GM19043 (cell line): ENCODE measurements around the gene RPAP3.
A peak's percentile ranks its signal among the peaks of the same experiment; 100 is the strongest.

Experiments
- ATAC-seq: cut with Tn5 transposase; IDR thresholded peaks from one replicate; pipeline ENCODE4 v1.9.1; 2021; ENCODE audit warnings: low read depth; ENCODE audit not compliant: unreplicated experiment

The RPAP3 gene, protein sequence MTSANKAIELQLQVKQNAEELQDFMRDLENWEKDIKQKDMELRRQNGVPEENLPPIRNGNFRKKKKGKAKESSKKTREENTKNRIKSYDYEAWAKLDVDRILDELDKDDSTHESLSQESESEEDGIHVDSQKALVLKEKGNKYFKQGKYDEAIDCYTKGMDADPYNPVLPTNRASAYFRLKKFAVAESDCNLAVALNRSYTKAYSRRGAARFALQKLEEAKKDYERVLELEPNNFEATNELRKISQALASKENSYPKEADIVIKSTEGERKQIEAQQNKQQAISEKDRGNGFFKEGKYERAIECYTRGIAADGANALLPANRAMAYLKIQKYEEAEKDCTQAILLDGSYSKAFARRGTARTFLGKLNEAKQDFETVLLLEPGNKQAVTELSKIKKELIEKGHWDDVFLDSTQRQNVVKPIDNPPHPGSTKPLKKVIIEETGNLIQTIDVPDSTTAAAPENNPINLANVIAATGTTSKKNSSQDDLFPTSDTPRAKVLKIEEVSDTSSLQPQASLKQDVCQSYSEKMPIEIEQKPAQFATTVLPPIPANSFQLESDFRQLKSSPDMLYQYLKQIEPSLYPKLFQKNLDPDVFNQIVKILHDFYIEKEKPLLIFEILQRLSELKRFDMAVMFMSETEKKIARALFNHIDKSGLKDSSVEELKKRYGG

GRCh38 chr12:47705566-47706425, at the start of gene RPAP3:
RPAP3 (minus strand) TSS chr12:47706030; CDS start chr12:47702840, 3,190 bp downstream.
- peak; percentile 74 for ATAC-seq

GRCh38 chr12:47754881-47755280, 49.1 kb upstream of the RPAP3 start:
- peak; percentile 11 for ATAC-seq

- ATAC-seq, result no peak
Measured at GRCh38 chr12:47754126-47754525, 48.3 kb upstream of the RPAP3 start.

- no peak for ATAC-seq
Measured at GRCh38 chr12:47753021-47754001, 47.5 kb upstream of the RPAP3 start.

DNA sequence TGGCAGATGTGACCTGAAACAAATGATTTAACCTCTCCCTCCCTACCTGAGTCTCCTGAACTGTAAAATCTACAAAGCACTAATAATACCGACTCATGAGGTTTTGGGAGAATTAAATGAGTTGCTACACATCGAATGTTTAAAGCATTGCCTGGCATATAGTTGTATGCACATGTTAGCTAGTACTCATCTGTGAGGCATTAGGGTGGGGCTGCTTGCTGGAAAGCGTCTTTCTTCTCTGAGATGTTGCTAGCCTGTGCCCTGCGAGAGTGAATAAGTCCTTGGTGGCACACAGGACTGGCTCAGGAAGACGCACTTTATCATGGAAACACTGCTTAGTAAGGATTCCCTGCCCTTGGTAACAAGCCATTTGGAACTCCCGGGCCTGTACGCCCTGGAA, 46.7 kb upstream of the RPAP3 start:
- no peak for ATAC-seq

DNA sequence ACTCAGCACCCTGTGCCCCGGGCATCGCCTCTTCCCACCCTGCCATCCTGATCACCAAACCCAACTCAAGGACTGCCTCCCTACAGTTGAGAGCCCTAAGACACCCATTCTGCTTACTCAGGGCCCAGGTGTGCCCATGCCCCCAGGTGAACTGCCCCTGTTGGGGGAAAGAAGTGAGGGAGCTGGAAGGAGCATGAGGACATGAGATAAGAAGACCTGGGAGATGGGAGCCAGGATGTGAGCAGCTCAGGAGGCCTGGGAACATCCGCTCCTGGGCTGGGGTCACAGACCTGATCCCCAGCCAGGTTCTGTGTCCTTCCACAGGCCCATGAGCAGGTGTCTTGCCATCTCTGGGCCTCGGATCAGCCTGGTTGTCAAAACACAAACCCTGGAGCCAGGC, 46.3 kb upstream of the RPAP3 start:
- ATAC-seq, result no peak

DNA sequence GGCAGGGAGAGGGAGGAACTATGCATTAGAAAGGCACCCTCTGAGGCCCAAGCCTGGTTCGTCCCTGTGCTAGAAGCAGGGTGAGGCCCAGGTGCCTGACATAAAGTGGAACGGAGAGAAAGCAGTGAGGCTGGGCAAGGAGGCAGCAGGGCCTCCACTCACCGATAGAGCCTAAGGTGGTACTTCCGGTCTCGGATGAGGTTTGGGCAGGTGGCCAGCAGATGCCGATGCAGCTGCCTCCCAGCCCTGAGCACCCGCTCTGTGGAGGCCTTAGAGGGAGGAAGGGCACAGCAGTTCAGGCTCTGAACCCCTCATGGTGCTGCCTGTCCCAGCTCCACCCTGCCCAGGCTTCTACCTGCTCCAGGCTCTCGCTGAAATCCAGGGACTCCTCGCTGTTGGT, 45.7 kb upstream of the RPAP3 start:
- ATAC-seq, result no peak

GRCh38 chr12:47750916-47751470, 45.2 kb upstream of the RPAP3 start:
- no peak for ATAC-seq

GRCh38 chr12:47750229-47750798, 44.5 kb upstream of the RPAP3 start:
- no peak for ATAC-seq

GRCh38 chr12:47748899-47749298, 43.1 kb upstream of the RPAP3 start:
- ATAC-seq, result no peak

DNA sequence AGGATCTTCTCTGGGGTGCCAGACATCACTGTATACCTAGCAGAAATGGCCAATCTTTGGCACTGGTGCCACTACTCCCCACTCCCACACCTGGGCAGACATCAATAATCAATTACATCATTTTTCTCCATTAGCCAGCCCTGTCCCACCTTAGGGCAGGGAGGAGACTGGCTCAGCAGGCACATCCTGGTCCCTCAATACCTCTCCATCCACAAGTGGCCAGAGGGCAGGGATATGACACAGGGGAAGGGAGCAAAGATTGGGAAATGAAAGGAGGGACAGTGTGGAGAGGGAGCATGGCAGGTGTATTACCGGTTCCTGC, 42.6 kb upstream of the RPAP3 start:
- no peak for ATAC-seq

DNA sequence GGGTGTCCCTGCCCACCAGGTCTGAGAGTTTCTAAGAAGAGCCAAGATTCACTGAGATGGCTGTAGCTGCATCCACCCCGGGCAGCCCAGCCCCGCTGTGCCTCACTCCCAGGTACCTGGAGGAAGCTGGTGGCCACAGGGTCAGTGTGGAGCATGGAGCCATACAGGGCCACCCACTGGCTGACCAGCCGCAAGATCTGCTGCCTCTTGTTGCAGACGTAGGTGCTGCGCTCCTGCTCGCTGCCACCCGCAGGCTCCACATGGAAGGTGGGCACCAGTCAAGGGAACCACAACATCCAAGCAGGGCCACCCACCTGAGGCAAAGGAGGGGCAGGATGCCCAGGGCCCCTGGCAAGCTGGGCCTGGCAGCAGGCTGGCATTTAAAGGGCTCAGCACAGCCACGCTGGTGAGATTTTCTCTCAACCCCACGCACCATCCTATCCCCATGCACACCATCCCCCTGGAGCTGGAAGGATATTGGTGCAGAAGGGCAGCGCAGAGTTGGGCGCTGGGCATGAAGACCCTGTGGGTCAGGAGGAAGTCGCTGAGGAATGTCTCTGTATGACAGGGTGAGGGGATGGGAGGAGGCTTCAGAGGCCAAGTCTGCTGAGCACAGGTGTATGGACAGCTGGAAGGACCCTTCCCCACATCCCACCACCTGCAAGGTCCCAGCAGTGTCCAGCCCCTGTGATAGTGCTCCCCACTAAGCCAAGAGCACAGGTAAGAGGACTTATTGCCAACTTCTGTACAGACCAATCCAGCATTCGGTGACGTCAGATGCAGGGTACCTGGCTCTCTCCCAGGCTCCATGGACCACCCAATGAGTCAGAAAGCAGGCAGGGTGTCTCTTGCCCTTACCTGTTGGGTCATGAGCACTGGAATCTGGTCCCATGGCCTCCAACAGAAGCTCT, 42.0 kb upstream of the RPAP3 start:
- no peak for ATAC-seq

GRCh38 chr12:47747126-47747525, 41.3 kb upstream of the RPAP3 start:
- no peak for ATAC-seq

- ATAC-seq, result no peak
Measured at GRCh38 chr12:47746523-47746922, 40.7 kb upstream of the RPAP3 start.

DNA sequence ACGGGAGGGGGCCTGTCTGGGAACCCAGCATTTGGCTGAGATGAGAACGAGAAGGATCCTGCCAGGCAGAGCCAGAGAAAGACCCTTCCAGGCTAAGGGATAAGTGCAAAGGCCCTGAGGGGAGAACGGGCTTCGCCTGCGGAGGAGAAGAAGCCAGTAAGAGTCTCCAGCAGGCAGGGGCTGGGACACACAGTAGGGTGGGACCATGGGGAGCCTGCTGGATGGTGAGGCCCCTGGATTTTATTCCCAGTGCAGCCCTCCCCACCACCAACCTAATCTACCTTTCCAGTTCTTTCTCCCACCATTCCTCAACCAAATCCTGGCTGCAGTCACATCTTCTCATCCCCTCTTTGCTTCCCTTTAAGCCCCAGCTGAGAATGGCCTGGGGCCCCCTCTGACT, 40.2 kb upstream of the RPAP3 start:
- ATAC-seq, result no peak

- no peak for ATAC-seq
Measured at GRCh38 chr12:47745485-47746041, 39.7 kb upstream of the RPAP3 start.

- ATAC-seq, result no peak
Measured at GRCh38 chr12:47744778-47745436, 39.1 kb upstream of the RPAP3 start.
